Stimulated activated CD4-positive, alpha-beta T cell treated with anti-CD3 and anti-CD28 coated beads, Interleukin-12 subunit alpha, Interleukin-12 subunit beta, amount 100 ng/mL, for 48 hours (primary cell): ENCODE measurements around the gene GASK1A.
A peak's percentile ranks its signal among the peaks of the same experiment; 100 is the strongest.
"Not testable (repeated sequence)": the region's sequence is repeated elsewhere in the genome, so short reads cannot be mapped to it uniquely, and the experiment has no call there.

Experiments used
- DNase-seq, 3 donors: peaks; one replicate each; pipeline ENCODE4 v3.0.0-alpha.2; 2020; ENCODE audit warnings: low read depth in 2 of 3, low spot score in 1 of 3

GASK1A gene

GRCh38 chr3:43061101-43061895 is 82.2 kb downstream of the GASK1A start:
- DNase-seq: no peak

GRCh38 chr3:43062040-43062563 is 83.0 kb downstream of the GASK1A start:
- DNase-seq: no peak

GRCh38 chr3:43062564-43063040 is 83.5 kb downstream of the GASK1A start:
- no peak for DNase-seq

- no peak for DNase-seq
Measured at GRCh38 chr3:43063114-43063513, 84.0 kb downstream of the GASK1A start.

GRCh38 chr3:43070670-43071069 is 91.6 kb downstream of the GASK1A start:
- not testable (repeated sequence) for DNase-seq

- peak in 2 of 3 donors; percentile 9 to 34 for DNase-seq
Measured at GRCh38 chr3:43071313-43071893, 92.3 kb downstream of the GASK1A start.

- DNase-seq: no peak
Measured at GRCh38 chr3:43072361-43072760, 93.2 kb downstream of the GASK1A start.

- no peak for DNase-seq
Measured at GRCh38 chr3:43073116-43073835, 94.2 kb downstream of the GASK1A start.

- no peak for DNase-seq
Measured at GRCh38 chr3:43073836-43074220, 94.7 kb downstream of the GASK1A start.

GRCh38 chr3:43074482-43074881 is 95.4 kb downstream of the GASK1A start:
- DNase-seq: no peak

GRCh38 chr3:43074901-43075689 is 96.0 kb downstream of the GASK1A start:
- no peak for DNase-seq

- DNase-seq: no peak
Measured at GRCh38 chr3:43075904-43076661, 97.0 kb downstream of the GASK1A start.

- no peak for DNase-seq
Measured at GRCh38 chr3:43076857-43077256, 97.7 kb downstream of the GASK1A start.

GRCh38 chr3:43077261-43077660 is 98.2 kb downstream of the GASK1A start:
- no peak for DNase-seq

- no peak for DNase-seq
Measured at GRCh38 chr3:43077707-43078106, 98.6 kb downstream of the GASK1A start.

GRCh38 chr3:43079536-43080332 is 100.6 kb downstream of the GASK1A start:
- no peak for DNase-seq

- DNase-seq: no peak
Measured at GRCh38 chr3:43080726-43081568, 101.8 kb downstream of the GASK1A start.

- DNase-seq: no peak
Measured at GRCh38 chr3:43081796-43082195, 102.7 kb downstream of the GASK1A start.

GRCh38 chr3:43082457-43082856 is 103.3 kb downstream of the GASK1A start:
- no peak for DNase-seq
